GM03348 (cell line): ENCODE data around the gene TIMM44.
"Not testable (repeated sequence)": the region's sequence is repeated elsewhere in the genome, so short reads cannot be mapped to it uniquely, and the experiment has no call there.

ENCODE experiments used
- DNase-seq: peaks from one replicate; pipeline ENCODE4 v3.0.0; 2012; ENCODE audit warnings: low spot score

TIMM44 gene

GRCh38 chr19:7947939-7948338 lies 4.5 kb upstream of the TIMM44 start:
- DNase-seq, result no peak

- peak; percentile 87 for DNase-seq
These were observed 803 bp upstream of the TIMM44 start for GRCh38 chr19:7944177-7944761.

DNA sequence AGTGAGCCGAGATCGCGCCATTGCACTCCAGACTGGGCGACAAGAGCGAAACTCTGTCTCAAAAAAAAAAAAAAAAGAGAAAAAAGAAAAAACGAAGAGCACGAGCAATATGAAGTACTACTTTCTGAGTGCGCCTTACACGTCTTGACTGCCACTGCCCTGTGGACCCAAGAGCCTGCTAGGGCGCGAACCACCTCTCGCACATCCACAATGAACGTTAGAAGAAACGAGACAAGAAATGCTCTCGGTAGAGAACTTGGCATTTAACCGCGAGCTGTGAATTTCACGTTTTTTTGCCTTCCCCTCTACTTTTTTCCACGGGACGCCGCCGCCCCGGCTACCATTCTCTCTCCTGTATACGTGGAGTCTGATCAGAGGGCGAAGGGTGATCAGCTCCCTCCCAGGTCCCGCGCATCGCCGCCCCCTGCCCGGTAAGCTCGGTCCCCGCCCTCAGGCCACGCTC lies 454 bp downstream of the TIMM44 start:
- no peak for DNase-seq

- no peak for DNase-seq
These were observed 1.4 kb downstream of the TIMM44 start for GRCh38 chr19:7941895-7942596.

GRCh38 chr19:7940841-7941240 lies 2.6 kb downstream of the TIMM44 start:
- no peak for DNase-seq

GRCh38 chr19:7934766-7935165 lies 8.7 kb downstream of the TIMM44 start:
- no peak for DNase-seq

- DNase-seq, result no peak
These were observed 9.4 kb downstream of the TIMM44 start for GRCh38 chr19:7933828-7934725.

GRCh38 chr19:7933411-7933810 lies 10.1 kb downstream of the TIMM44 start:
- DNase-seq, result no peak

GRCh38 chr19:7932930-7933300 lies 10.6 kb downstream of the TIMM44 start:
- no peak for DNase-seq

- DNase-seq, result no peak
These were observed 11.1 kb downstream of the TIMM44 start for GRCh38 chr19:7932276-7932929.

GRCh38 chr19:7931221-7932061 lies 12.0 kb downstream of the TIMM44 start:
- DNase-seq, result no peak

GRCh38 chr19:7930765-7931164 lies 12.7 kb downstream of the TIMM44 start:
- DNase-seq, result no peak

DNA sequence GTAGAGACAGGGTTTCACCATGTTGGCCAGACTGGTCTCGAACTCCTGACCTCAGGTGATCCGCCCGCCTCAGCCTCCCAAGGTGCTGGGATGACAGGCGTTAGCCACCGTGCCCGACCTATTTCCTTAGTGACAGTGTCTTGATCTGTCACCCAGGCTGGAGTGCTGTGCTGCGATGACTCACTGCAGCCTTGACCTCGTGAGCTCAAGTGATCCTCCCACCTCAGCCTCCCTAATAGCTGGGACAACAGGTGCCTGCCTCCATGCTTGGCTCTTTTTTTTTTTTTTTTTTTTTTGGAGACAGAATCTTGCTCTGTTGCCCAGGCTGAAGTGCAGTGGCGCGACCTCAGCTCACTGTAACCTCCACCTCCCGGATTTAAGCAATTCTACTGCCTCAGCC lies 13.4 kb downstream of the TIMM44 start:
- not testable (repeated sequence) for DNase-seq

GRCh38 chr19:7928741-7929701 lies 14.4 kb downstream of the TIMM44 start:
- peak; percentile 77 for DNase-seq

DNA sequence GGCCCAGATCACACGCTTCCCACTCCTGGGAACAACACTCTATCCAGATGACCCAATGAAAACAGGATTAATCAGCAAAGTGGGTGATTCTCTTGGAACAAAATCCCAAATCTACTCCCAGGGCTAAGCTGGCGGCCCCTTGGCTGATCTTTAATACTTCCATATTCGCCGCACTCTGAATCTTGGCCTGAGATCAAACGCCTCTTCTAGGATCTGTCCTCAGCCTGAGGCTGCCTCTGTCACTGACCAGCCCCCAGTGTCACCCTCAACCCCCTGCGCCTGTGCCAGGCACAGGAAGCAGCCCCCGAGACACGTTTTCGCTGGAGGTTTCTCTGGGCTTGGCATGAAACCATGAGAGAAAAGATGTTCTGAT lies 15.1 kb downstream of the TIMM44 start:
- no peak for DNase-seq

DNA sequence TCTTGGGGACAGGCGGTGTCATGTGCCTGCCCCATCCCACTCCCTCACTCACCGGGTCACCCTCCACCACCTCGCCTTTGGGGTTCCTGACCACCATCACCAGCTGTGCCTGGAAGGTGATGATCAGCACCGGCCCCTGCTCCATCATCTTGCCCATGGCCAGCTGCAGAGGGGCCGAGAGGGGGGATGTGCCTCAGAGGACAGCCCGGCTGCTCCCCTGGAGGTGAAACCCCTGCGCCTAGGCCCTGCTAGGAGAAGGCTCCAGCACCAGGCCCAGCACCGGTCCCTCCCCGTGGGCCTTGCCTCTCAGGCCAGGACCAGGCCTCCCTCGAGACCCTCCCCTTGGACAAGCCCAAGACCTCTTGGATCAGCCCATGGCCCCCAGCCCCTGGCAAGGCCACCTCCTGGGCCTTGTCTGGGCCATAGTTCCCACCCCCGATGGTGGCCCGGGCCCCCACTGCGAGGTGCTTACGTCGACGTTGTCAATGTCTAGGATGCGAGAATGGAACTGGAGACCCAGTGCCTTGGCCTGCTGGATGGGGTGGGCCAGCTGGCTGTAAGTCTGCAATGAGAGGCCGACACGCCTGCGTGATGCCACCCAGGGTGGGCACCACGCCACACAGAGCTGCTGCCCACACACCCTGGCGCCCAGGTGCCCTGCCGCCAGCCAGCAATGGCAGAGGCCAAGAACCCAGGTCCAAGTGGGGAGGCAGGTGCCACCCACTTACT lies 15.7 kb downstream of the TIMM44 start:
- DNase-seq, result no peak

DNA sequence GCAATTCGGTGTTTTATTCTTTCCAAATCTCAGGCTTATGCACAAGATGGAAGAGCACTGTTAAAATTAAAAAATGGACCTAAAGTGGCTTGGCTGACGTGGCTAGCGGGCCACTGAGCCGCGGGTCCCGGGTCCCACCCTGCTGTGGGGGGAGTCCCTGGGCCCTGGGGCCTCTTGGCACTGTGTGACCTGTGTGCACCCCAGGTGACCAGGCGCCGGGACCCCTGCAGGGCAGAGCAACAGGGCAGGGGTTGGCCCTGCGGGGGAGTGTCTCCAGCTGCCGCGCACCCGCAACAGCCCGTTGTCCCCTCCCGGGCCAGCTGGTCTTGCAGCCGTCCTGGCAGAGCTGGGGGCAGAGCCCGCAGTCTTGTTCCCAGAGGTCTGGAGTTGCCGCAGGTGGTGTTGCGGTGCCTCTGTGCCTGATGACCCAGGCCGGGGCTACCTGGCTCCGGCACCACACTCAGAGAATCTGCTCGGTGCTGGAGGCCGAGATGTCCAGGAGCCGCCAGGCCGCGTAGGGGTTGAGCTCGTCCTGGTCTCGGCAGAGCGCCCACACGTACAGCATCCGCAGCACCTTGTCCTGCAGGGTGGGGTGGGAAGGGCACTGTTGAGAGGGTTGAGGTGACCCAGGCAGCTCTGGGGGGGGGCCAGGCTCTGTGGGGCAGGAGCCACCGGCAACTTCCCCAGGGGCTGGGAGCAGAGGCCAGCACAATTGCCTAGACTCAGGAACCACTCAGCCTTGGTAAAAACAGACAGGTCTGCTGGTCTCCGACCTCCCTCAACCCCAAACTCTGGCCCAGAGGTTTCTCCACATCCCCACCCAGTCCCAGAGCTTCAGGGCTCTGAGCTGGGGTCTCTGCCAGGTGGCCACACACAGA lies 16.5 kb downstream of the TIMM44 start:
- no peak for DNase-seq

- DNase-seq, result peak; percentile 92
These were observed 17.3 kb downstream of the TIMM44 start, which contains the start of gene CTXN1 for GRCh38 chr19:7926021-7926726. Gene CTXN1 (minus strand): TSS chr19:7926135. CDS start chr19:7925538, 597 bp downstream.
